GM21529 (cell line): ENCODE measurements around the gene NOTCH4.
"Not testable (repeated sequence)": the region's sequence is repeated elsewhere in the genome, so short reads cannot be mapped to it uniquely, and the experiment has no call there.

ENCODE experiments used
- ATAC-seq: cut with Tn5 transposase; IDR thresholded peaks from one replicate; pipeline ENCODE4 v1.9.1; 2021; ENCODE audit not compliant: unreplicated experiment

Gene NOTCH4

DNA sequence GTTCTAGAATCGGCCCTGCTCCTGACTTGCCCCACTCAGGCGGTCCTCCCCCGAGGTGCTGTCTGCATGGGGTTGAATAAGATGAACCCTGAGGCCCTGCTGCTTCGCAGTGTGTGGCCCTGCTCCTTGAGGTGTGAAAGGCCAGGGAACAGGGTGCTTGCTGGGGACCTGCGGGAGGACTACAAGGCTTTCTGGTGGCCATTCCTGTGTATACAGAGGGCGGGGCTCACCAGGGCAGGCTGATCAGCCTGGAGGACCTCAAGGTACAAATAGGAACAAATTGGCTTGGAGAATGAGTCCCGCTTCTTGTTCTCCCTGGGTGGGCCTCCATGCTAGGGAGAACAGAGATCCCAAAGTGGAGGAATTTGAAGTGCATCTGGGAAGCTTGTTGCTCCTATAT, 5.7 kb downstream of the NOTCH4 start:
- ATAC-seq: no peak

DNA sequence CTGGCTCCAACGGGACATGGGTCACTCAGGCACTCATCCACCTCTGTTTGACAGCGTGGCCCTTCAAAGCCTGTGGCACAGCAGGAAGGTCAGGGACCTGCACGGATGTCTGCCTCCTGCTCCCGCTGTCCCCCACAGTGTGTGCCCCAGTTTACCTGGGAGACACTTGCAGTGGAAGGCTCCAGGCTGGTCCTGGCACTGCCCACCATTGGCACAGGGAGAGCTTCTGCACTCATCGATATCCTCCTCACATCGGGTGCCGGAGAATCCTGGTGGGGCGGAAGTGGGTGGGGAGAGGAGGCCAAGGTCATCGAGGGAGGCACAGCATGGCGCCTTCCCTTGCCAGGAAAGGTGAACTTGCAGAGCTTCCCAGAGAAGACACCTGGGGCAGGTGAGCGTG, 6.9 kb downstream of the NOTCH4 start:
- no peak for ATAC-seq

DNA sequence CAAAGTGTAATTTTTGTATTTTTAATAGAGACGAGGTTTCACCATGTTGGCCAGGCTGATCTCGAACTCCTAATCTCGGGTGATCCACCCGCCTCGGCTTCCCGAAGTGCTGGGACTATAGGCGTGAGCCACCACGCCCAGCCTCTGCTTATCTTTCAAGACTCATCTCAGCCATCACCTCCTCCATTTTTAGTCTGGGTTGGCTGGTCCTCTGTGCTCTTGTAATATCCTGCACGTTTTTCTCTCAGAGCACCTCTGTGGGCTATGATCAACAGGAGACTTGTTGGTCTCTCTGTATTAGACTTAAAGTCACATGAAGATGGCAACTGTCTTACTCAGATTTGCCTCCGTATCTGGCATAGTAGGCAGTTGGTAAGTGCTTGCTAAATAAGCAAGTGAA, 7.6 kb downstream of the NOTCH4 start:
- ATAC-seq: no peak

- ATAC-seq: no peak
These were observed 8.2 kb downstream of the NOTCH4 start for GRCh38 chr6:32215617-32216016.

DNA sequence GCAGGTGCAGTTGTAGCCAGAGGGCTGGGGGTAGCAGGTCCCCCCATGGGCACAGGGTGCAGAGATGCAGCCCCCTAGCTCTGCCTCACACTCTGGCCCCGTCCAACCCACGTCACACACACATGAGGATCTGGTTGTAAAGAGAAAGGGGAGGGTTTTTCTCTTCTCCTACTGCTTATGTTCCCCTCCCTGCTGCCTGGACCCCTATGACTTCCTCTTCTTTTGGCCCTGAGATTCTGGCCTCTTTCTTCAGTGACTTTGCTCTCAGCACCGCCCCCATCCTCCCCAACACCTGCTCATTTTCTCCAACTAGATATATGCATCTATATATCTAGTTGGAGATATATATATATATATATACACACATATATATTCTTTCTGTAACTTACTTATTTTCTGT, 9.7 kb downstream of the NOTCH4 start:
- no peak for ATAC-seq

- no peak for ATAC-seq
These were observed 10.2 kb downstream of the NOTCH4 start for GRCh38 chr6:32213649-32214048.

- ATAC-seq: no peak
These were observed 11.6 kb downstream of the NOTCH4 start for GRCh38 chr6:32212076-32212760.

- not testable (repeated sequence) for ATAC-seq
These were observed 12.4 kb downstream of the NOTCH4 start for GRCh38 chr6:32211432-32211831.

GRCh38 chr6:32210191-32210601, 13.7 kb downstream of the NOTCH4 start:
- no peak for ATAC-seq

GRCh38 chr6:32208996-32209395, 14.9 kb downstream of the NOTCH4 start:
- ATAC-seq: no peak

GRCh38 chr6:32204268-32204715, 19.6 kb downstream of the NOTCH4 start:
- ATAC-seq: no peak

DNA sequence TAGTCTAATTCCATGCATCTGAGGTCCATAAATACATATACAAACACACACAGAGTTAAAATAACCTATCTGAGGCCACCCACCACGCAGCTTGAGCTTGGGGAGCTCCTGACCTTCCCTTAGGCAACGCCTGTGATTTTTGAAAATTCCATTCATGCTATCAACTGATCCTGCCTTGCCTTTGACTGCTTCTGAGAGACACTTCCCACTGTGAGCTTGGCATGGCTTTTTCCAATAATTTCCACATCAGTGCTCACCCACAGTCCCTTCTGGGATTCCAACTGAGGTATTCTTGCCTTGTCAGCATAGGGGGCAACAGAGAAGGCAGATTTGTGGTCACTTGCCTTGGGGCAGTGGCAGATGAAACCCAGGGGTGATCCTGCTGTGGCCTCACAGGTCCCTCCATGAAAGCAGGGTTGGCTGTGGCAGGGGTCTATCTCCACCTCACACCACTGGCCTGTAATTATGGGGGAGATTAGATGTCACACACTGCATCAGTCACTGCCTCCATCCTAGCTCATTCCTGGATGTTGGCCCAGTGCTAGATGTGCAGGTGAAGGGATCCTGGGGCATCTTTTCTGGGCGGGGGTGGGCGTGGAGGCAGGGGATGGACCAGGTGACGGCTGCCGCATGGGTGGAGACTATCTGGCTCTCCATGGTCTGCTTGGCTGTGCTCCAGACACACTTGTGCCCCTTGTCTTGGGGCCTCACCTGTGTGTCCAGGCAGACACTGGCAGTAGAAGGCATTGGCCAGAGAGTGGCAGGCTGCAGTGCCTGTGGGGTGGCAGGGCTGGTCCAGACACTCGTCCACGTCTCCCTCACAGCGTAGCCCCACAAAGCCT, 20.2 kb downstream of the NOTCH4 start:
- ATAC-seq: no peak

DNA sequence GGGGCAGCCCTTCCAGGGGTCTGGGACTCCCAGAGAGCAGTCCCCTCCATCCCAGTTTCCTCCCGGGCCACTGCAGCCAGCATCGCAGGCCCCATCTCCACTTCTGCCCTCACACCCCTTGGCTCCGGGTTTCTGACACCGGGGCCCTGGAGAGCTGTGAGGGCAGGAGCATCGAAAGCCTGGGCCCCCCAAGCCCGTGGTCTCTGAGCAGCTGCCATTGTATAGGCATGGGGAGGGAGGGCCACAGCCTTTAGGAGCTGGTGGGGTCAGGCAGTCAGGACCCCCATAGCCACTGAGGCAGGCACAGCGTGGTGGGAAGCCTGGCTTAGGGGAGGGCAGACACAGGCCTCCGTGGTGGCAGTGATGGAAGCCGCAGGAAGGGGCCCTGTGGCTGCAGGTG, 21.7 kb downstream of the NOTCH4 start:
- no peak for ATAC-seq

- ATAC-seq: no peak
These were observed 23.0 kb downstream of the NOTCH4 start for GRCh38 chr6:32200711-32201475.

GRCh38 chr6:32198866-32199265, 25.0 kb downstream of the NOTCH4 start:
- ATAC-seq: no peak

DNA sequence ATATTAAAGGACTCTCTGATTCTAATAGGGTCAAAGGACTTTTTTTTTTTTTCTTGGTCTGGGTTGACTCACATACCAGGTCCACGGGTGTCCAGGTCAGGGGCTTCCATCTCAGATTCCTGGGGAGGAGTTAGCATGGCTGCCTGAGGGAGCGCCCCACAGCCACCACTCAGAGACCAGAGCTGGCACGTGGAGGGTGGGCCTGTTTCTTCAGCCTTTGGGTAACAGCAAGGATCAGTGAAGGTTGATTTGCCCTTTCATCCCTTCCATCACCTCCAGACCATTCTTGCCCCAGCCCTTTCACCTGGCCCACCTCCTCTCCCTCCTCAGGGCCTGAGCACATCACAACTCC, 25.5 kb downstream of the NOTCH4 start:
- ATAC-seq: no peak

DNA sequence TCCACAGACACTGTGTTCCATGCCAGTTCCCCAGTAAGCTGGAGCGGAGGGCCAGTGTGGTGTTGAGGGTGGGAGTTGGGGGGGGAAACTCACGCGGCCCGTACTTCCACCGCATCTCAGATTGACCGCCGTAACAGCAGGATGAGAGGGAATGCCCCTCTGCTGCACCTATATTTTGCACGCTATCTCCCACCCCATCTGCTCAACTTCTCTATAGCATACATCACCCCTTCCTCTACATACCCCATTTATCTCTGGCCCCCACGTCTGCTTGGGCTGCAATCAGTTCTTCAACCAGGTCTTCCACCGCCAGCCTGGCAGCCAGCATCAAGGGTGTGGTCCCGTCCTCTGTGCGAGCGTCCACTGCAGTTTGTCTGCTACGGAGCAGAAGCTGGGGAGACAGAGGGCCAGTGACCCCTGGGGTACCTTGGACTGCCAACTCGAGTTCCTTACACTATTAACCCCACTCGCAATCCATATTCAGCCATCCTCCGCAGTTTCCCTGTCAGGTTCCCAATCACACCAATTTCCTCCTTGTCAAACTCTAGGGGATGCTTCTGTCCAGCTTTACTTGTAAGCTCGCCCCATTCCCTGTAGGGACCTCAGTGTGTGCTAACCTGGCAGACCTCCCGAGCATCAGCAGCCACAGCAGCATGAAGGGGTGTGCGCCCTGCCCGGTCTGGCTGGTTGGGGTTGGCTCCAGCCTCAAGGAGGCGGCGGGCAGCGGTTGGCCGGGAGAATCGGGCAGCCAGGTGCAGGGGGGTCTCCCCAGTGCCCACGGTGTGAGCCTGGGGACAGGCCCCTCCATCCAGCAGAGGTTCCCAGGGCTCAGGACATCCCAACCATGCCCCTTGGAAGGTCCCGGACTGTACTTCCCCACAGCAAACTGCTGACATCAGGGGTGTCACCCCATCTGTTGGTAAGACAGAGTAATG, 26.9 kb downstream of the NOTCH4 start:
- no peak for ATAC-seq

- peak; percentile 71 for ATAC-seq
These were observed 27.8 kb downstream of the NOTCH4 start for GRCh38 chr6:32195902-32196681.

DNA sequence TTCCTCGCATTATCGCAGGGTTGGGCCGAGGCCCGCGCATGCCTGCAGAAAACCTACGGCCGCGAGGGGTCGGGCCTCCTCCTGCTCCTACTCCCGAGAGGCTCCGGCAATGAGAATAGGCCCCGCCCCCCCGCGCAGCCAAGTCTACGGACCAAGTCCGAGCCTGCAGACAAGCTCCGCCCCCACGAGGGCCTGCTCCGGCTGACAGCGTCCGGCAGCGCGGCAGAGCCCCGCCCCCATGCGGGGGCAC, 28.3 kb downstream of the NOTCH4 start:
- peak; percentile 70 for ATAC-seq
